HepG2 (cell line): Measurements from ENCODE around the gene SP5. TPM values are rescaled to one million over a fixed set of nuclear protein-coding genes. Genes with fewer than 3 reads are reported as not detected.

Experiments used
- ATAC-seq: fragments of 200-7000 bp; cut with Tn5 transposase; 3 replicates; pipeline ENCODE4 v1.9.1; 2020; ENCODE audit warnings: mild to moderate bottlenecking, moderate library complexity
- BruUV-seq: library from RNA; stranded (reverse); fragments of 400-500 nt; replicated peaks from 2 replicates; lab custom pipeline; 2021; lab: Mats Ljungman, UMichigan
- CTCF ChIA-PET: fragments of 300-600 bp; formaldehyde crosslinking; extraction: SDS; loops from one replicate; lab custom pipeline; 2021; ENCODE audit warnings: low total read pairs, inconsistent platforms, low intra/inter-chr PET ratio; lab: Yijun Ruan, JAX
- POLR2A ChIA-PET: fragments of 350-600 bp; sonication (Branson Sonifier 250); formaldehyde crosslinking; loops from one replicate; lab custom pipeline; 2020; ENCODE audit warnings: antibody characterized with exemption, inconsistent platforms; lab: Yijun Ruan, JAX
- DNase-seq: peaks from one replicate; pipeline ENCODE4 v3.0.0-alpha.2; 2015; ENCODE audit warnings: low spot score
- FAIRE-seq: peaks from 3 replicates; lab custom pipeline; 2011; peaks lifted over from hg19 to GRCh38; lab: Jason Lieb, UNC
- H2AFZ ChIP-seq: one replicate; pipeline ENCODE4 v1.6.1; 2011; ENCODE audit warnings: low read length, inconsistent platforms
- H3K27ac ChIP-seq: fragments of 300-600 bp; 3 replicates; pipeline ENCODE4 v1.8.0; 2011; ENCODE audit warnings: mixed run types, mild to moderate bottlenecking, mixed read lengths, low read length, inconsistent platforms; ENCODE audit not compliant: insufficient read depth; ENCODE audit errors: extremely low read length
- H3K27me3 ChIP-seq, 2 experiments: fragments of 200-600 bp in 1 of 2; 2 replicates in 1 of 2; 3 replicates in 1 of 2; pipeline versions ENCODE4 v1.6.0 to v1.8.0; 2011; ENCODE audit warnings: low read length in 2 of 2, mild to moderate bottlenecking in 2 of 2, moderate library complexity in 2 of 2, inconsistent platforms in 1 of 2; ENCODE audit not compliant: insufficient read depth in 2 of 2, control insufficient read depth in 1 of 2
- H3K36me3 ChIP-seq, 2 experiments: fragments of 200-600 bp in 1 of 2; replicated peaks in 1 of 2; 2 replicates in 1 of 2; 3 replicates in 1 of 2; pipeline versions ENCODE4 v1.5.1 to v1.8.0; 2011; ENCODE audit warnings: low read length in 2 of 2, inconsistent platforms in 1 of 2; ENCODE audit not compliant: insufficient read depth in 2 of 2, control insufficient read depth in 1 of 2
- H3K4me1 ChIP-seq: 2 replicates; pipeline ENCODE4 v1.5.1; 2012; ENCODE audit warnings: low read length, inconsistent platforms; ENCODE audit not compliant: insufficient read depth
- H3K4me2 ChIP-seq: 2 replicates; pipeline ENCODE4 v1.6.0; 2011; ENCODE audit warnings: low read depth, low read length, inconsistent platforms
- H3K4me3 ChIP-seq, 3 experiments: fragments of 200-600 bp in 1 of 3; sonication (generic), shearing (Covaris generic) in 1 of 3; replicated peaks in 1 of 3; 2 replicates each; pipeline ENCODE4 v1.5.1; 2011 to 2016; ENCODE audit warnings: low read length in 3 of 3, inconsistent platforms in 2 of 3, low read depth in 2 of 3, mild to moderate bottlenecking in 2 of 3, control low read depth in 1 of 3, mixed read lengths in 1 of 3; ENCODE audit not compliant: insufficient read depth in 1 of 3
- H3K79me2 ChIP-seq: one replicate; pipeline ENCODE4 v1.6.1; 2011; ENCODE audit warnings: low read length, inconsistent platforms; ENCODE audit not compliant: insufficient read depth
- H3K9ac ChIP-seq: 2 replicates; pipeline ENCODE4 v1.6.0; 2011; ENCODE audit warnings: mild to moderate bottlenecking, low read depth, low read length, inconsistent platforms; ENCODE audit not compliant: insufficient read depth
- H3K9me3 ChIP-seq: 2 replicates; pipeline ENCODE4 v1.5.1; 2012; ENCODE audit warnings: mild to moderate bottlenecking, low read length
- H4K20me1 ChIP-seq: 2 replicates; pipeline ENCODE4 v1.6.0; 2011; ENCODE audit warnings: inconsistent platforms, mild to moderate bottlenecking, low read length, moderate library complexity; ENCODE audit not compliant: insufficient read depth
- AGO1 ChIP-seq: fragments of 200-400 bp; formaldehyde crosslinking; IDR thresholded peaks from 2 replicates; pipeline ENCODE4 v1.6.1; 2017; ENCODE audit warnings: mild to moderate bottlenecking, low read depth, low read length, moderate library complexity; ENCODE audit not compliant: poor library complexity, severe bottlenecking
- ARID2 ChIP-seq: sonication (generic); formaldehyde crosslinking; IDR thresholded peaks from 2 replicates; pipeline ENCODE4 v1.8.1; 2022; ENCODE audit warnings: mild to moderate bottlenecking, missing genetic modification reagents, borderline replicate concordance
- ATRX ChIP-seq: sonication (generic); formaldehyde crosslinking; IDR thresholded peaks from 2 replicates; pipeline ENCODE4 v1.4.0; 2020; ENCODE audit warnings: missing genetic modification reagents, borderline replicate concordance
- FOXP1 ChIP-seq, 2 experiments: fragments of 450-650 bp in 1 of 2; IDR thresholded peaks; 2 replicates each; pipeline ENCODE4 v1.6.1; 2017 to 2018; ENCODE audit warnings: antibody characterized with exemption in 1 of 2
- GATA4 ChIP-seq: sonication (generic); IDR thresholded peaks from 2 replicates; pipeline ENCODE4 v1.6.1; 2016; ENCODE audit warnings: antibody characterized with exemption, low read depth, borderline replicate concordance
- HNF4A ChIP-seq: sonication (generic); formaldehyde crosslinking; IDR thresholded peaks from 2 replicates; pipeline ENCODE4 v1.4.0; 2020; ENCODE audit warnings: missing genetic modification reagents
- KDM4B ChIP-seq: sonication (generic); formaldehyde crosslinking; IDR thresholded peaks from 2 replicates; pipeline ENCODE4 v1.4.0; 2020; ENCODE audit warnings: missing genetic modification reagents
- KDM5B ChIP-seq: sonication (generic); formaldehyde crosslinking; IDR thresholded peaks from 2 replicates; pipeline ENCODE4 v1.4.0; 2020; ENCODE audit warnings: missing genetic modification reagents, mild to moderate bottlenecking, borderline replicate concordance
- MBNL3 ChIP-seq: fragments of 250-450 bp; sonication (Bioruptor Pico); conservative IDR thresholded peaks from 2 replicates; pipeline ENCODE4 v1.8.0; 2022; ENCODE audit warnings: mild to moderate bottlenecking, inconsistent platforms
- ZBTB38 ChIP-seq: sonication (generic); formaldehyde crosslinking; IDR thresholded peaks from 2 replicates; pipeline ENCODE4 v1.5.1; 2020; ENCODE audit warnings: mild to moderate bottlenecking, missing genetic modification reagents
- ZNF180 ChIP-seq: sonication (generic); formaldehyde crosslinking; IDR thresholded peaks from 2 replicates; pipeline ENCODE4 v1.4.0; 2020; ENCODE audit warnings: low read depth, missing genetic modification reagents, borderline replicate concordance
- ZNF350 ChIP-seq: sonication (generic); formaldehyde crosslinking; IDR thresholded peaks from 2 replicates; pipeline ENCODE4 v1.4.0; 2020; ENCODE audit warnings: mild to moderate bottlenecking, low read depth, missing genetic modification reagents, borderline replicate concordance
- ZNF75D ChIP-seq: sonication (generic); formaldehyde crosslinking; IDR thresholded peaks from 2 replicates; pipeline ENCODE4 v1.8.1; 2023; ENCODE audit warnings: missing genetic modification reagents, mild to moderate bottlenecking, borderline replicate concordance
- ZNF768 ChIP-seq: sonication (generic); formaldehyde crosslinking; IDR thresholded peaks from 2 replicates; pipeline ENCODE4 v1.4.0; 2020; ENCODE audit warnings: missing genetic modification reagents
- ZNF773 ChIP-seq: sonication (generic); formaldehyde crosslinking; IDR thresholded peaks from 2 replicates; pipeline ENCODE4 v1.4.0; 2020; ENCODE audit warnings: missing genetic modification reagents, borderline replicate concordance
- ZNF841 ChIP-seq: sonication (generic); formaldehyde crosslinking; IDR thresholded peaks from 2 replicates; pipeline ENCODE4 v1.8.1; 2023; ENCODE audit warnings: missing genetic modification reagents, borderline replicate concordance
- WGBS: methylation state at CpG from one replicate; pipeline ENCODE4 v1.1.6; 2017; ENCODE audit warnings: low lambda C conversion rate; 5-methylcytosine and 5-hydroxymethylcytosine counted together
- in situ Hi-C: cut with HindIII; loops from 2 replicates; pipeline ENCODE4 v1.10.0; 2017; ENCODE audit warnings: low pct_unique_long_range_greater_than_20kb; ENCODE audit not compliant: extremely low pct_ligation_motif_present
- intact Hi-C: fragments of 100-400 bp; cut with micrococcal nuclease; formaldehyde crosslinking; loops from one replicate; pipeline ENCODE4 v1.10.0; 2022; ENCODE audit not compliant: unreplicated experiment
- polyA plus RNA-seq, 8 experiments: library from polyadenylated mRNA; depleted of rRNA in 3 of 8; stranded (reverse) in 7 of 8; unstranded in 1 of 8; fragments of >200 nt; fragmentation: Illumina TruSeq in 4 of 8; extraction: Trizol in 4 of 8; gene quantifications; 2 replicates each; pipeline versions ENCODE4 v1.2.1 to v1.2.3, GENCODE V29; 2011 to 2016; ENCODE audit warnings: low read depth in 4 of 8, missing spikeins in 1 of 8, mixed read lengths in 1 of 8; ENCODE audit not compliant: insufficient read depth in 1 of 8
- total RNA-seq, 5 experiments: library from RNA; depleted of rRNA; stranded (reverse); fragments of >200 nt; fragmentation: Illumina TruSeq; extraction: Trizol; gene quantifications; 2 replicates each; pipeline ENCODE4 v1.2.3, GENCODE V29; 2016; ENCODE audit warnings: low read depth in 1 of 5
- TF ChIP-seq, protein P1 (sequence below): sonication (generic); formaldehyde crosslinking; IDR thresholded peaks from 2 replicates; pipeline ENCODE4 v1.9.0; 2021; ENCODE audit warnings: mild to moderate bottlenecking, missing genetic modification reagents

SP5 gene
- total and polyA plus RNA-seq, 2 of the 13 experiments (the other 11 are each of a cell fraction or from before 2014, with no cell fraction given), result 50.8 to 119 TPM

DNA sequence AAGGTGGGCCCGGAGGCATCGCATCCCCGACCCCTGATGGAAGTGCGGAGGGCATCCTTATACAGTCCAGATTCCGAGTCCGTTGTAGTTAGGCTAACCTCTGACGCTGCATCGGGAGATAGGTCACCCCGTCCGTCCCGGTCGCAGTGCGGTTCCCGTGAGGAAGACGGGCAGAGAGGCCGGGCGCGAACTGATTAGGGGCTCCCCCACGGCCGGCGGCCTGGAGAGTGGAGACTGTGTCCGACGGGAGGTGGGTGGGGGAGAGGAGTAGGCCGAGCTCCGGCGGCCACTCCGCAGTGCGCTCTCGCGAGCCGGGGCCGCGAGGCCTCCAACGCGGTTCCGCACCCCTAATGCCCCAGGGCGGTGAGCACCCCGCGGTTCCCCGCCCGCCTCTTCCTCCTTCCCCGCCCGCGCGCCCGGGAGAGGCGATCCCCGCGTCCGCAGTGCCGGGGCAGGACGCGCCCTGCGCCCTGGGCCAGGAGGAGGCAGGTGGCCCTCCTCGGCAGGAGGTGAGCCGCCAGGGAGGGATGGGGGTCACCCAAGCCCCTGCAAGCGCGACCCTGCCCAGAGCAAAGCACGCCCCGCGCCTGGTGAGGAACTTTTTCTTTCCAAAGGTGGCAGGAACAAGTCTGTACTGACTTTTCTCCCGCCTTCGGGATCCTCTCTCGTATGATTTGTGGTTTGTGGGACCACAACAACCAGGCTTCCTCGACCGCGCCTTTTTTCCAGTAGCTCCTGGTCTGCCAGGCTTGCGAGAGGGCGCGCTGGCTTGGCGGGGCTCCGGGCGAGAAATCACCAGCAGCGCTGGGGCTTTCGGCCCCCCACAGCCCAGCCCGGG is 1.4 kb upstream of the SP5 start:
- intact Hi-C loops (loop anchor here (2.0 kb wide), 2 partner anchors 57 to 215 kb away; partner anchors contain the start of genes ERICH2 and GORASP2), in situ Hi-C loops (loop anchor here (5.0 to 10.0 kb wide), 2 partner anchors 256 to 441 kb away; no protein-coding TSS in a partner anchor)
- Histone ChIP-seq H3K9ac (peak overlapping the region; percentile 99), H3K9me3 (no peaks in the 10 kb centered on the region), H3K4me2 (peak overlapping the region; percentile 100), H2AFZ (no peak overlapping the region), H3K4me3 (peak overlapping the region; percentile 95 to 99 (median 99)), H3K4me1 (peaks cover 33% of the 10 kb centered on the region), H3K79me2 (peaks cover 82% of the 10 kb centered on the region), H3K36me3 (peaks cover 7 to 9% of the 10 kb centered on the region in 2 experiments; a peak in 4 of 5 replicates), H4K20me1 (peaks cover 20% of the 10 kb centered on the region), H3K27me3 (no peaks in the 10 kb centered on the region; a peak in 1 of 5 replicates), H3K27ac (peak overlapping the region; percentile 100)
- ChIA-PET CTCF (no interaction called here), POLR2A (interaction anchor here (1.5 to 7.9 kb wide), 8 partner anchors 9 to 304 kb away, joined by 6 to 123 read pairs (median 16); partner anchors contain the start of genes ERICH2 and GORASP2)
- FAIRE-seq, result no peak
- no peak for ATAC-seq
- peak; percentile 26 for DNase-seq
- BruUV-seq, result no TSS peak
- under 1% methylated on average over 52 of the region's 76 CpGs for WGBS
- TF ChIP-seq AGO1 (no peak), HNF4A (CRISPR knock-in tag) (no peak; the same call in 1 of the 2 replicates), KDM5B (peak; percentile 32), ATRX (no peak), ZNF180 (0 out of 2 replicates have a peak, but pooled peaks have one; percentile 66), ARID2 (CRISPR knock-in tag) (no peak; the same call in 1 of the 2 replicates), ZNF841 (CRISPR knock-in tag) (peak; percentile 14; the same call in 1 of the 2 replicates), MBNL3 (CRISPR knock-in tag) (no peak), KDM4B (no peak; the same call in 1 of the 2 replicates), FOXP1 (IDR thresholded peaks at IDR 0.05) (no peak), FOXP1 (CRISPR knock-in tag; IDR thresholded peaks at IDR 0.05) (no peak), ZNF768 (peak; percentile 66), ZNF350 (CRISPR knock-in tag) (no peak), ZNF75D (CRISPR knock-in tag) (no peak), GATA4 (no peak), ZBTB38 (CRISPR knock-in tag) (no peak; the same call in 1 of the 2 replicates), ZNF773 (CRISPR knock-in tag) (no peak)
- TF ChIP-seq, protein P1, sequence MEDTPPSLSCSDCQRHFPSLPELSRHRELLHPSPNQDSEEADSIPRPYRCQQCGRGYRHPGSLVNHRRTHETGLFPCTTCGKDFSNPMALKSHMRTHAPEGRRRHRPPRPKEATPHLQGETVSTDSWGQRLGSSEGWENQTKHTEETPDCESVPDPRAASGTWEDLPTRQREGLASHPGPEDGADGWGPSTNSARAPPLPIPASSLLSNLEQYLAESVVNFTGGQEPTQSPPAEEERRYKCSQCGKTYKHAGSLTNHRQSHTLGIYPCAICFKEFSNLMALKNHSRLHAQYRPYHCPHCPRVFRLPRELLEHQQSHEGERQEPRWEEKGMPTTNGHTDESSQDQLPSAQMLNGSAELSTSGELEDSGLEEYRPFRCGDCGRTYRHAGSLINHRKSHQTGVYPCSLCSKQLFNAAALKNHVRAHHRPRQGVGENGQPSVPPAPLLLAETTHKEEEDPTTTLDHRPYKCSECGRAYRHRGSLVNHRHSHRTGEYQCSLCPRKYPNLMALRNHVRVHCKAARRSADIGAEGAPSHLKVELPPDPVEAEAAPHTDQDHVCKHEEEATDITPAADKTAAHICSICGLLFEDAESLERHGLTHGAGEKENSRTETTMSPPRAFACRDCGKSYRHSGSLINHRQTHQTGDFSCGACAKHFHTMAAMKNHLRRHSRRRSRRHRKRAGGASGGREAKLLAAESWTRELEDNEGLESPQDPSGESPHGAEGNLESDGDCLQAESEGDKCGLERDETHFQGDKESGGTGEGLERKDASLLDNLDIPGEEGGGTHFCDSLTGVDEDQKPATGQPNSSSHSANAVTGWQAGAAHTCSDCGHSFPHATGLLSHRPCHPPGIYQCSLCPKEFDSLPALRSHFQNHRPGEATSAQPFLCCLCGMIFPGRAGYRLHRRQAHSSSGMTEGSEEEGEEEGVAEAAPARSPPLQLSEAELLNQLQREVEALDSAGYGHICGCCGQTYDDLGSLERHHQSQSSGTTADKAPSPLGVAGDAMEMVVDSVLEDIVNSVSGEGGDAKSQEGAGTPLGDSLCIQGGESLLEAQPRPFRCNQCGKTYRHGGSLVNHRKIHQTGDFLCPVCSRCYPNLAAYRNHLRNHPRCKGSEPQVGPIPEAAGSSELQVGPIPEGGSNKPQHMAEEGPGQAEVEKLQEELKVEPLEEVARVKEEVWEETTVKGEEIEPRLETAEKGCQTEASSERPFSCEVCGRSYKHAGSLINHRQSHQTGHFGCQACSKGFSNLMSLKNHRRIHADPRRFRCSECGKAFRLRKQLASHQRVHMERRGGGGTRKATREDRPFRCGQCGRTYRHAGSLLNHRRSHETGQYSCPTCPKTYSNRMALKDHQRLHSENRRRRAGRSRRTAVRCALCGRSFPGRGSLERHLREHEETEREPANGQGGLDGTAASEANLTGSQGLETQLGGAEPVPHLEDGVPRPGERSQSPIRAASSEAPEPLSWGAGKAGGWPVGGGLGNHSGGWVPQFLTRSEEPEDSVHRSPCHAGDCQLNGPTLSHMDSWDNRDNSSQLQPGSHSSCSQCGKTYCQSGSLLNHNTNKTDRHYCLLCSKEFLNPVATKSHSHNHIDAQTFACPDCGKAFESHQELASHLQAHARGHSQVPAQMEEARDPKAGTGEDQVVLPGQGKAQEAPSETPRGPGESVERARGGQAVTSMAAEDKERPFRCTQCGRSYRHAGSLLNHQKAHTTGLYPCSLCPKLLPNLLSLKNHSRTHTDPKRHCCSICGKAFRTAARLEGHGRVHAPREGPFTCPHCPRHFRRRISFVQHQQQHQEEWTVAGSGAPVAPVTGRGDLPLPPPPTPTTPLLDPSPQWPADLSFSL, result no peak
